Measurements from ENCODE around the gene ANO1.

GRCh38 chr11:70145071-70145470 lies 67.0 kb downstream of the ANO1 start:
- TF ChIP-seq CTCF (IDR thresholded peaks at IDR 0.05) (no peak), POLR2A (IDR thresholded peaks at IDR 0.05) (no peak)

All from prostate gland (tissue), 2 donors.